ENCODE data around the gene PLPPR5.
A peak's percentile ranks its signal among the peaks of the same experiment; 100 is the strongest.

Gene PLPPR5

GRCh38 chr1:98910827-98911226 lies 93.8 kb downstream of the PLPPR5 start:
- H3K36me3 ChIP-seq (replicated peaks in 1 of 2; ENCODE audit: control insufficient read depth in 2 of 2, insufficient read depth in 2 of 2, low read length in 2 of 2) = no peaks in the 10 kb centered on the region
- no peak overlapping the region for H2AK5ac ChIP-seq (ENCODE audit: low read depth, low read length)
- H2AFZ ChIP-seq (ENCODE audit: low read length) = no peak overlapping the region
- H3K14ac ChIP-seq (ENCODE audit: low read length) = no peak overlapping the region
- H2BK12ac ChIP-seq (ENCODE audit: low read length) = no peak overlapping the region
- no peak overlapping the region for H3K4me2 ChIP-seq (ENCODE audit: insufficient read depth, low read length, poor library complexity, severe bottlenecking)
- H3K4me3 ChIP-seq (ENCODE audit: low read length in 2 of 2) = no peak overlapping the region
- H3K27me3 ChIP-seq (ENCODE audit: control insufficient read depth in 3 of 3, insufficient read depth in 3 of 3, low read depth in 1 of 3, low read length in 3 of 3) = no peaks in the 10 kb centered on the region
- H2BK15ac ChIP-seq (ENCODE audit: low read length) = no peak overlapping the region
- no peaks in the 10 kb centered on the region for H3K9me3 ChIP-seq (replicated peaks in 1 of 2; ENCODE audit: control insufficient read depth in 2 of 2, insufficient read depth in 1 of 2, low read depth in 1 of 2, low read length in 2 of 2)
- H3K27ac ChIP-seq (replicated peaks; ENCODE audit: low read length) = no peak overlapping the region
- no CpG with 5 or more reads among the region's 2 CpGs for WGBS, 2 donors (ENCODE audit: extremely low coverage in 2 of 2, insufficient read length in 2 of 2, insufficient replicate concordance in 1 of 2)
- no peak overlapping the region for H4K8ac ChIP-seq (ENCODE audit: low read depth, low read length)
- H3K9ac ChIP-seq (ENCODE audit: low read depth, low read length, poor library complexity) = peak overlapping the region; percentile 51
- no peaks in the 10 kb centered on the region for H3K79me1 ChIP-seq (ENCODE audit: low read depth, low read length)
- no peak overlapping the region for H3K18ac ChIP-seq (ENCODE audit: low read length)
- H2BK5ac ChIP-seq (ENCODE audit: low read length) = no peak overlapping the region
- DNase-seq (ENCODE audit: low spot score) = no peak
- peaks cover 1 to 2% of the 10 kb centered on the region in 2 donors for H3K4me1 ChIP-seq (ENCODE audit: control insufficient read depth in 2 of 2, insufficient read depth in 1 of 2, low read depth in 1 of 2, low read length in 2 of 2)
- H2BK120ac ChIP-seq (ENCODE audit: low read depth, low read length) = no peak overlapping the region
- H4K91ac ChIP-seq (ENCODE audit: low read depth, low read length, poor library complexity) = no peak overlapping the region
- no peak overlapping the region for H3K23ac ChIP-seq (ENCODE audit: low read depth, low read length, poor library complexity)
- H3K4ac ChIP-seq (ENCODE audit: low read length) = no peak overlapping the region

GRCh38 chr1:98908980-98909379 lies 95.7 kb downstream of the PLPPR5 start:
- Histone ChIP-seq H3K9me3 (replicated peaks in 1 of 2; ENCODE audit: control insufficient read depth in 2 of 2, insufficient read depth in 1 of 2, low read depth in 1 of 2, low read length in 2 of 2) (no peaks in the 10 kb centered on the region), H3K14ac (ENCODE audit: low read length) (no peak overlapping the region), H2BK5ac (ENCODE audit: low read length) (no peak overlapping the region), H3K9ac (ENCODE audit: low read depth, low read length, poor library complexity) (no peak overlapping the region), H3K4ac (ENCODE audit: low read length) (no peak overlapping the region), H3K36me3 (replicated peaks in 1 of 2; ENCODE audit: control insufficient read depth in 2 of 2, insufficient read depth in 2 of 2, low read length in 2 of 2) (no peaks in the 10 kb centered on the region), H3K4me1 (ENCODE audit: control insufficient read depth in 2 of 2, insufficient read depth in 1 of 2, low read depth in 1 of 2, low read length in 2 of 2) (peaks cover 1 to 4% of the 10 kb centered on the region in 2 donors), H3K27me3 (ENCODE audit: control insufficient read depth in 3 of 3, insufficient read depth in 3 of 3, low read depth in 1 of 3, low read length in 3 of 3) (no peaks in the 10 kb centered on the region), H3K4me2 (ENCODE audit: insufficient read depth, low read length, poor library complexity, severe bottlenecking) (no peak overlapping the region), H4K91ac (ENCODE audit: low read depth, low read length, poor library complexity) (no peak overlapping the region), H2AK5ac (ENCODE audit: low read depth, low read length) (no peak overlapping the region), H3K79me1 (ENCODE audit: low read depth, low read length) (no peaks in the 10 kb centered on the region), H2BK120ac (ENCODE audit: low read depth, low read length) (no peak overlapping the region), H2BK12ac (ENCODE audit: low read length) (no peak overlapping the region), H3K23ac (ENCODE audit: low read depth, low read length, poor library complexity) (no peak overlapping the region), H2AFZ (ENCODE audit: low read length) (no peak overlapping the region), H4K8ac (ENCODE audit: low read depth, low read length) (no peak overlapping the region), H3K4me3 (ENCODE audit: low read length in 2 of 2) (no peak overlapping the region), H3K18ac (ENCODE audit: low read length) (no peak overlapping the region), H2BK15ac (ENCODE audit: low read length) (no peak overlapping the region), H3K27ac (replicated peaks; ENCODE audit: low read length) (no peak overlapping the region)
- WGBS, 2 donors (ENCODE audit: extremely low coverage in 2 of 2, insufficient read length in 2 of 2, insufficient replicate concordance in 1 of 2) = no CpG with 5 or more reads among the region's 1 CpG
- no peak for DNase-seq (ENCODE audit: low spot score)

GRCh38 chr1:98906809-98907208 lies 97.9 kb downstream of the PLPPR5 start:
- DNase-seq (ENCODE audit: low spot score) = no peak
- Histone ChIP-seq H3K23ac (ENCODE audit: low read depth, low read length, poor library complexity) (no peak overlapping the region), H3K27ac (replicated peaks; ENCODE audit: low read length) (no peak overlapping the region), H2BK15ac (ENCODE audit: low read length) (no peak overlapping the region), H3K9me3 (replicated peaks in 1 of 2; ENCODE audit: control insufficient read depth in 2 of 2, insufficient read depth in 1 of 2, low read depth in 1 of 2, low read length in 2 of 2) (no peaks in the 10 kb centered on the region), H2AFZ (ENCODE audit: low read length) (no peak overlapping the region), H3K14ac (ENCODE audit: low read length) (no peak overlapping the region), H3K4ac (ENCODE audit: low read length) (no peak overlapping the region), H3K4me3 (ENCODE audit: low read length in 2 of 2) (no peak overlapping the region), H3K79me1 (ENCODE audit: low read depth, low read length) (no peaks in the 10 kb centered on the region), H2BK5ac (ENCODE audit: low read length) (no peak overlapping the region), H3K4me2 (ENCODE audit: insufficient read depth, low read length, poor library complexity, severe bottlenecking) (no peak overlapping the region), H2AK5ac (ENCODE audit: low read depth, low read length) (no peak overlapping the region), H2BK12ac (ENCODE audit: low read length) (no peak overlapping the region), H3K9ac (ENCODE audit: low read depth, low read length, poor library complexity) (no peak overlapping the region), H3K36me3 (replicated peaks in 1 of 2; ENCODE audit: control insufficient read depth in 2 of 2, insufficient read depth in 2 of 2, low read length in 2 of 2) (no peaks in the 10 kb centered on the region), H3K18ac (ENCODE audit: low read length) (no peak overlapping the region), H4K91ac (ENCODE audit: low read depth, low read length, poor library complexity) (no peak overlapping the region), H3K27me3 (ENCODE audit: control insufficient read depth in 3 of 3, insufficient read depth in 3 of 3, low read depth in 1 of 3, low read length in 3 of 3) (no peaks in the 10 kb centered on the region), H4K8ac (ENCODE audit: low read depth, low read length) (no peak overlapping the region), H2BK120ac (ENCODE audit: low read depth, low read length) (no peak overlapping the region), H3K4me1 (ENCODE audit: control insufficient read depth in 2 of 2, insufficient read depth in 1 of 2, low read depth in 1 of 2, low read length in 2 of 2) (peaks cover 1 to 4% of the 10 kb centered on the region in 2 donors)
- no CpG with 5 or more reads among the region's 2 CpGs for WGBS, 2 donors (ENCODE audit: extremely low coverage in 2 of 2, insufficient read length in 2 of 2, insufficient replicate concordance in 1 of 2)

- Histone ChIP-seq H3K4me3 (ENCODE audit: low read length in 2 of 2) (no peak overlapping the region), H3K79me1 (ENCODE audit: low read depth, low read length) (no peaks in the 10 kb centered on the region), H2BK12ac (ENCODE audit: low read length) (no peak overlapping the region), H2BK5ac (ENCODE audit: low read length) (no peak overlapping the region), H3K4me1 (ENCODE audit: control insufficient read depth in 2 of 2, insufficient read depth in 1 of 2, low read depth in 1 of 2, low read length in 2 of 2) (peaks cover 1 to 4% of the 10 kb centered on the region in 2 donors), H2AK5ac (ENCODE audit: low read depth, low read length) (no peak overlapping the region), H3K9ac (ENCODE audit: low read depth, low read length, poor library complexity) (no peak overlapping the region), H3K4ac (ENCODE audit: low read length) (no peak overlapping the region), H3K23ac (ENCODE audit: low read depth, low read length, poor library complexity) (no peak overlapping the region), H2BK15ac (ENCODE audit: low read length) (no peak overlapping the region), H3K27ac (replicated peaks; ENCODE audit: low read length) (no peak overlapping the region), H3K14ac (ENCODE audit: low read length) (no peak overlapping the region), H4K8ac (ENCODE audit: low read depth, low read length) (no peak overlapping the region), H3K9me3 (replicated peaks in 1 of 2; ENCODE audit: control insufficient read depth in 2 of 2, insufficient read depth in 1 of 2, low read depth in 1 of 2, low read length in 2 of 2) (no peaks in the 10 kb centered on the region), H3K36me3 (replicated peaks in 1 of 2; ENCODE audit: control insufficient read depth in 2 of 2, insufficient read depth in 2 of 2, low read length in 2 of 2) (no peaks in the 10 kb centered on the region), H3K18ac (ENCODE audit: low read length) (no peak overlapping the region), H3K27me3 (ENCODE audit: control insufficient read depth in 3 of 3, insufficient read depth in 3 of 3, low read depth in 1 of 3, low read length in 3 of 3) (no peaks in the 10 kb centered on the region), H2AFZ (ENCODE audit: low read length) (no peak overlapping the region), H4K91ac (ENCODE audit: low read depth, low read length, poor library complexity) (no peak overlapping the region), H3K4me2 (ENCODE audit: insufficient read depth, low read length, poor library complexity, severe bottlenecking) (no peak overlapping the region), H2BK120ac (ENCODE audit: low read depth, low read length) (no peak overlapping the region)
- WGBS, 2 donors (ENCODE audit: extremely low coverage in 2 of 2, insufficient read length in 2 of 2, insufficient replicate concordance in 1 of 2) = no CpG with 5 or more reads among the region's 3 CpGs
- no peak for DNase-seq (ENCODE audit: low spot score)
These were observed 98.3 kb downstream of the PLPPR5 start for GRCh38 chr1:98906361-98906760.

All from neuronal stem cell (in vitro differentiated cells).